ENCODE measurements around the gene GALNT14.

Gene GALNT14

GRCh38 chr2:31013301-31013700, 124.9 kb downstream of the GALNT14 start:
- Histone ChIP-seq H3K4me1 (ENCODE audit: low read length) (no peaks in the 10 kb centered on the region), H3K4me3 (ENCODE audit: low read length) (no peak overlapping the region), H3K4me2 (ENCODE audit: low read depth, low read length) (no peak overlapping the region), H4K20me1 (ENCODE audit: insufficient read depth, low read length) (no peaks in the 10 kb centered on the region), H3K79me2 (ENCODE audit: low read length) (no peaks in the 10 kb centered on the region), H3K27me3 (replicated peaks; ENCODE audit: insufficient read depth, low read length) (no peaks in the 10 kb centered on the region), H2AFZ (ENCODE audit: low read length) (no peak overlapping the region), H3K9me2 (replicated peaks; ENCODE audit: insufficient read depth, low read length) (no peaks in the 10 kb centered on the region), H3K27ac (ENCODE audit: low read length) (no peak overlapping the region), H3K36me3 (replicated peaks; ENCODE audit: insufficient read depth, low read length) (no peaks in the 10 kb centered on the region), H3K9ac (ENCODE audit: low read length) (no peak overlapping the region), H3F3A (ENCODE audit: insufficient read depth, low read length) (no peaks in the 10 kb centered on the region), H3K9me3 (replicated peaks; ENCODE audit: insufficient read depth, low read length) (no peaks in the 10 kb centered on the region)
- no peak for TF ChIP-seq EZH2phosphoT487 (IDR thresholded peaks at IDR 0.05; ENCODE audit: low read length)
- TF ChIP-seq, protein P1, sequence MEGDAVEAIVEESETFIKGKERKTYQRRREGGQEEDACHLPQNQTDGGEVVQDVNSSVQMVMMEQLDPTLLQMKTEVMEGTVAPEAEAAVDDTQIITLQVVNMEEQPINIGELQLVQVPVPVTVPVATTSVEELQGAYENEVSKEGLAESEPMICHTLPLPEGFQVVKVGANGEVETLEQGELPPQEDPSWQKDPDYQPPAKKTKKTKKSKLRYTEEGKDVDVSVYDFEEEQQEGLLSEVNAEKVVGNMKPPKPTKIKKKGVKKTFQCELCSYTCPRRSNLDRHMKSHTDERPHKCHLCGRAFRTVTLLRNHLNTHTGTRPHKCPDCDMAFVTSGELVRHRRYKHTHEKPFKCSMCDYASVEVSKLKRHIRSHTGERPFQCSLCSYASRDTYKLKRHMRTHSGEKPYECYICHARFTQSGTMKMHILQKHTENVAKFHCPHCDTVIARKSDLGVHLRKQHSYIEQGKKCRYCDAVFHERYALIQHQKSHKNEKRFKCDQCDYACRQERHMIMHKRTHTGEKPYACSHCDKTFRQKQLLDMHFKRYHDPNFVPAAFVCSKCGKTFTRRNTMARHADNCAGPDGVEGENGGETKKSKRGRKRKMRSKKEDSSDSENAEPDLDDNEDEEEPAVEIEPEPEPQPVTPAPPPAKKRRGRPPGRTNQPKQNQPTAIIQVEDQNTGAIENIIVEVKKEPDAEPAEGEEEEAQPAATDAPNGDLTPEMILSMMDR (IDR thresholded peaks at IDR 0.05; ENCODE audit: low read length): no peak
- TF ChIP-seq EZH2 (optimal IDR thresholded peaks at IDR 0.05; ENCODE audit: low read depth, low read length): no peak
- DNase-seq: no peak

- Histone ChIP-seq H3K27ac (ENCODE audit: low read length) (no peak overlapping the region), H2AFZ (ENCODE audit: low read length) (no peak overlapping the region), H3K4me3 (ENCODE audit: low read length) (no peak overlapping the region), H3K9ac (ENCODE audit: low read length) (no peak overlapping the region), H3K36me3 (replicated peaks; ENCODE audit: insufficient read depth, low read length) (no peaks in the 10 kb centered on the region), H3K9me2 (replicated peaks; ENCODE audit: insufficient read depth, low read length) (no peaks in the 10 kb centered on the region), H3F3A (ENCODE audit: insufficient read depth, low read length) (no peaks in the 10 kb centered on the region), H3K27me3 (replicated peaks; ENCODE audit: insufficient read depth, low read length) (no peaks in the 10 kb centered on the region), H3K9me3 (replicated peaks; ENCODE audit: insufficient read depth, low read length) (no peaks in the 10 kb centered on the region), H4K20me1 (ENCODE audit: insufficient read depth, low read length) (no peaks in the 10 kb centered on the region), H3K4me2 (ENCODE audit: low read depth, low read length) (no peak overlapping the region), H3K4me1 (ENCODE audit: low read length) (no peaks in the 10 kb centered on the region), H3K79me2 (ENCODE audit: low read length) (no peaks in the 10 kb centered on the region)
- TF ChIP-seq, protein P1 (IDR thresholded peaks at IDR 0.05; ENCODE audit: low read length): no peak
- TF ChIP-seq EZH2phosphoT487 (IDR thresholded peaks at IDR 0.05; ENCODE audit: low read length) (no peak), EZH2 (optimal IDR thresholded peaks at IDR 0.05; ENCODE audit: low read depth, low read length) (no peak)
- no peak for DNase-seq
Measured at GRCh38 chr2:31012406-31012805, 125.8 kb downstream of the GALNT14 start.

GRCh38 chr2:31011587-31011986, 126.7 kb downstream of the GALNT14 start:
- Histone ChIP-seq H3K79me2 (ENCODE audit: low read length) (no peaks in the 10 kb centered on the region), H3K27ac (ENCODE audit: low read length) (no peak overlapping the region), H3K9me2 (replicated peaks; ENCODE audit: insufficient read depth, low read length) (no peaks in the 10 kb centered on the region), H3F3A (ENCODE audit: insufficient read depth, low read length) (no peaks in the 10 kb centered on the region), H3K4me3 (ENCODE audit: low read length) (no peak overlapping the region), H3K4me1 (ENCODE audit: low read length) (no peaks in the 10 kb centered on the region), H3K4me2 (ENCODE audit: low read depth, low read length) (no peak overlapping the region), H3K27me3 (replicated peaks; ENCODE audit: insufficient read depth, low read length) (no peaks in the 10 kb centered on the region), H3K36me3 (replicated peaks; ENCODE audit: insufficient read depth, low read length) (no peaks in the 10 kb centered on the region), H2AFZ (ENCODE audit: low read length) (no peak overlapping the region), H3K9ac (ENCODE audit: low read length) (no peak overlapping the region), H3K9me3 (replicated peaks; ENCODE audit: insufficient read depth, low read length) (no peaks in the 10 kb centered on the region), H4K20me1 (ENCODE audit: insufficient read depth, low read length) (no peaks in the 10 kb centered on the region)
- DNase-seq: no peak
- TF ChIP-seq, protein P1 (IDR thresholded peaks at IDR 0.05; ENCODE audit: low read length): no peak
- TF ChIP-seq EZH2 (optimal IDR thresholded peaks at IDR 0.05; ENCODE audit: low read depth, low read length): no peak
- TF ChIP-seq EZH2phosphoT487 (IDR thresholded peaks at IDR 0.05; ENCODE audit: low read length): no peak
